H1 (cell line): ENCODE results near the gene ACADVL. TPM values are rescaled to one million over a fixed set of nuclear protein-coding genes. Genes with fewer than 3 reads are reported as not detected.
A peak's percentile ranks its signal among the peaks of the same experiment; 100 is the strongest.

Experiments
- ASH2L ChIP-seq: fragments of 200-600, 300-600 bp; sonication (generic); IDR thresholded peaks from one replicate; pipeline ENCODE4 v1.7.1; 2017; ENCODE audit warnings: low read length
- CEBPB ChIP-seq: IDR thresholded peaks from 2 replicates; pipeline ENCODE4 v1.6.1; 2012; ENCODE audit warnings: low read depth, low read length
- CHD1 ChIP-seq: IDR thresholded peaks from 2 replicates; pipeline ENCODE4 v1.6.1; 2012; ENCODE audit warnings: low read depth, low read length, improper control_type of control experiment
- CHD2 ChIP-seq: IDR thresholded peaks from 2 replicates; pipeline ENCODE4 v1.6.1; 2012; ENCODE audit warnings: low read length, improper control_type of control experiment
- CTBP2 ChIP-seq: IDR thresholded peaks from 2 replicates; pipeline ENCODE4 v1.7.0; 2011; ENCODE audit warnings: borderline replicate concordance, mild to moderate bottlenecking, moderate library complexity, mixed read lengths, low read length; ENCODE audit not compliant: insufficient read depth, insufficient read length
- EP300 ChIP-seq, 2 experiments: IDR thresholded peaks; 1 replicate in 1 of 2; 2 replicates in 1 of 2; pipeline ENCODE4 v1.6.1; 2011 to 2012; ENCODE audit warnings: low read depth in 2 of 2, low read length in 2 of 2, mild to moderate bottlenecking in 2 of 2, borderline replicate concordance in 1 of 2, inconsistent platforms in 1 of 2, moderate library complexity in 1 of 2
- FOSL1 ChIP-seq: IDR thresholded peaks from 2 replicates; pipeline ENCODE4 v1.6.1; 2011; ENCODE audit warnings: mild to moderate bottlenecking, low read depth, low read length, moderate library complexity; ENCODE audit not compliant: insufficient read depth
- GTF2F1 ChIP-seq: IDR thresholded peaks from 2 replicates; pipeline ENCODE4 v1.6.1; 2012; ENCODE audit warnings: low read depth, low read length, improper control_type of control experiment, borderline replicate concordance
- JUND ChIP-seq: IDR thresholded peaks from 2 replicates; pipeline ENCODE4 v1.6.1; 2011; ENCODE audit warnings: mild to moderate bottlenecking, improper control_type of control experiment, low read length
- MAFK ChIP-seq: IDR thresholded peaks from 2 replicates; pipeline ENCODE4 v1.6.1; 2012; ENCODE audit warnings: low read depth, mild to moderate bottlenecking, improper control_type of control experiment, low read length
- RNF2 ChIP-seq: fragments of 200-900, 300-1000 bp; sonication (generic); IDR thresholded peaks from 2 replicates; pipeline ENCODE4 v1.7.1; 2016; ENCODE audit warnings: borderline replicate concordance, low read depth, mild to moderate bottlenecking, antibody characterized with exemption, low read length; ENCODE audit not compliant: poor library complexity, severe bottlenecking; ENCODE audit errors: missing control alignments
- SIN3A ChIP-seq, 2 experiments: IDR thresholded peaks in 1 of 2; conservative IDR thresholded peaks in 1 of 2; 2 replicates each; pipeline ENCODE4 v1.6.1; 2011 to 2012; ENCODE audit warnings: low read length in 2 of 2, improper control_type of control experiment in 1 of 2, low read depth in 1 of 2, mild to moderate bottlenecking in 1 of 2
- SIRT6 ChIP-seq: IDR thresholded peaks from one replicate; pipeline ENCODE4 v1.7.1; 2012; ENCODE audit warnings: low read length, inconsistent platforms
- SIX5 ChIP-seq: IDR thresholded peaks from 2 replicates; pipeline ENCODE4 v1.6.1; 2011; ENCODE audit warnings: mild to moderate bottlenecking, low read depth, low read length
- SP1 ChIP-seq: IDR thresholded peaks from 2 replicates; pipeline ENCODE4 v1.6.1; 2011; ENCODE audit warnings: low read depth, low read length
- TAF7 ChIP-seq: optimal IDR thresholded peaks from 2 replicates; pipeline ENCODE3; 2011; ENCODE audit warnings: low read depth, mild to moderate bottlenecking, inconsistent platforms, low read length, moderate library complexity, borderline replicate concordance
- TEAD4 ChIP-seq: IDR thresholded peaks from 2 replicates; pipeline ENCODE4 v1.6.1; 2012; ENCODE audit warnings: low read depth, low read length, inconsistent platforms, mixed read lengths
- YY1 ChIP-seq: IDR thresholded peaks from 2 replicates; pipeline ENCODE4 v1.6.1; 2011; ENCODE audit warnings: low read depth, mild to moderate bottlenecking, low read length
- ZNF274 ChIP-seq: IDR thresholded peaks from 2 replicates; pipeline ENCODE4 v1.7.0; 2012; ENCODE audit warnings: low read length, borderline replicate concordance; ENCODE audit errors: extremely low read depth
- polyA plus RNA-seq, 7 experiments: library from polyadenylated mRNA; depleted of rRNA in 3 of 7; stranded (reverse) in 5 of 7; unstranded in 2 of 7; fragments of >200 nt in 5 of 7; fragments of 200-250 nt in 2 of 7; gene quantifications; 1 replicate in 5 of 7; 2 replicates in 1 of 7; 4 replicates in 1 of 7; pipeline versions ENCODE4 v1.2.1 to v1.2.3, GENCODE V29; 2011 to 2013; ENCODE audit warnings: missing spikeins in 2 of 7, mixed read lengths in 2 of 7
- total RNA-seq: library from RNA; stranded (reverse); fragmentation: NEBNext Ultra II Directional; extraction: Animal tissue kit (Norgen Biotek cat#: 25700); gene quantifications from 2 replicates; pipeline ENCODE4 v1.2.1, GENCODE V29; 2021
- TF ChIP-seq, protein P1 (sequence below): IDR thresholded peaks from 2 replicates; pipeline ENCODE4 v1.6.1; 2011; ENCODE audit warnings: low read depth, mild to moderate bottlenecking, low read length; ENCODE audit not compliant: insufficient read depth
- TF ChIP-seq, protein P2 (sequence below): IDR thresholded peaks from 2 replicates; pipeline ENCODE4 v1.6.1; 2012; ENCODE audit warnings: low read length, inconsistent platforms

The ACADVL gene
- total and polyA plus RNA-seq, 2 of the 8 experiments (the other 6 are each of a cell fraction or from before 2014, with no cell fraction given): 181 to 231 TPM

DNA sequence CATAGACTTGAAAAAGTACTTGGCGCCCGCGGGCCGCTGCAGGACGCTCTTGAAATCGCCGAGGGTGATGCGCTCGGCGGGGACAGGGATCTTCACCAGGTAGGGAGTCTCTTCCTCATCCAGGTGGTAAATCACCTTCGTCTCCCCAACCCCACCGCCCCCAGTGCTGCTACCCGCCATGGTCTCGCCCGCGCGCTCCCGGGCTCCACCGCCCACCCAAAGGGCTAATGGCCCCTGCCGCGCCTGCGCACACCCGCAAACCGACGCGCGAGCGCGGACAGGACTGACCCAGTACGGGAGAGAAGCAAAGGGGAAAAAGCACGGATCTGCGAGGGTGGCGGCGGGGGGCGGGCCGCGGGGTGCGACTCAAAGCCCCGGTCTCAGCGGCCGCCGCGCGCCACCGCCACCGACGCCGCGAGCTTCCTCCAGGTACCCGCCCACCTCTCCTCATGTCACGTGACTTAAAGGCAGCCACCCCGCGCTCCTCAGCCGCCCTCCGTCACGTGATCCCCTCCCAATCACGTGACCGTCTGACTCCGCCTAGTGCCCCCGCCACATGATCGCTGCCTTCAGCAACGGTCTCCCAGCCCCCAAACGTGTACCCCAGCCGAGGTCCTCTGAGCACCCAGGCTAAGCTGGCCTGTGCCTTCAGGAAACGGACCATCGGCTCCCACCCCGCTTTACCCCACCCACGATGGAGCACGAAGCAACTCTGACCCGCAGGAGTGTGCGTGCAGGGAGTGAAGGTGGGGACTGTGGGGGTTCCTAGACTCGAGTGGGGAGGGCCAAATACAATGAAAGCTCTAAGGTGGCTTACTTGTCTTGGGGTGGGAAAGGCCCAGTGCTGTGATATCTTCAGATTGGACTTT lies 14.6 kb downstream of the ACADVL start, which contains the start of gene DVL2 (continued):
- TF ChIP-seq MAFK (no peak), ZNF274 (no peak), SIRT6 (no peak), RNF2 (no peak), CEBPB (no peak), SIX5 (no peak), EP300 (IDR thresholded peaks at IDR 0.05; ENCODE audit: borderline replicate concordance in 1 of 2, low read depth in 2 of 2, low read length in 2 of 2) (0 out of 3 replicates have a peak, but pooled peaks of 1 of the 2 experiments have one; percentile 61), ASH2L (peak; percentile 85), SIN3A (conservative IDR thresholded peaks at IDR 0.05 in 1 of 2, IDR thresholded peaks at IDR 0.05 in 1 of 2; ENCODE audit: low read depth in 1 of 2, low read length in 2 of 2) (peak; percentile 95 to 97), SP1 (no peak; the same call in 1 of the 2 replicates), JUND (no peak), CHD2 (peak; percentile 21; the same call in 1 of the 2 replicates), TEAD4 (peak; percentile 17; the same call in 1 of the 2 replicates), FOSL1 (no peak), CTBP2 (no peak), TAF7 (no peak), GTF2F1 (peak; percentile 92), CHD1 (no peak), YY1 (no peak; the same call in 1 of the 2 replicates)
- TF ChIP-seq, protein P1, sequence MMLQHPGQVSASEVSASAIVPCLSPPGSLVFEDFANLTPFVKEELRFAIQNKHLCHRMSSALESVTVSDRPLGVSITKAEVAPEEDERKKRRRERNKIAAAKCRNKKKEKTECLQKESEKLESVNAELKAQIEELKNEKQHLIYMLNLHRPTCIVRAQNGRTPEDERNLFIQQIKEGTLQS: peak; percentile 99
- TF ChIP-seq, protein P2, sequence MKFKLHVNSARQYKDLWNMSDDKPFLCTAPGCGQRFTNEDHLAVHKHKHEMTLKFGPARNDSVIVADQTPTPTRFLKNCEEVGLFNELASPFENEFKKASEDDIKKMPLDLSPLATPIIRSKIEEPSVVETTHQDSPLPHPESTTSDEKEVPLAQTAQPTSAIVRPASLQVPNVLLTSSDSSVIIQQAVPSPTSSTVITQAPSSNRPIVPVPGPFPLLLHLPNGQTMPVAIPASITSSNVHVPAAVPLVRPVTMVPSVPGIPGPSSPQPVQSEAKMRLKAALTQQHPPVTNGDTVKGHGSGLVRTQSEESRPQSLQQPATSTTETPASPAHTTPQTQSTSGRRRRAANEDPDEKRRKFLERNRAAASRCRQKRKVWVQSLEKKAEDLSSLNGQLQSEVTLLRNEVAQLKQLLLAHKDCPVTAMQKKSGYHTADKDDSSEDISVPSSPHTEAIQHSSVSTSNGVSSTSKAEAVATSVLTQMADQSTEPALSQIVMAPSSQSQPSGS: peak; percentile 25; the same call in 1 of the 2 replicates
